Measurements from ENCODE around the gene BCL7C. TPM values are rescaled to one million over a fixed set of nuclear protein-coding genes. Genes with fewer than 3 reads are reported as not detected.

The BCL7C gene
- total and polyA plus RNA-seq, 2 of the 8 experiments (the other 6 are each of a cell fraction or from before 2014, with no cell fraction given), result 8.6 to 17.2 TPM

DNA sequence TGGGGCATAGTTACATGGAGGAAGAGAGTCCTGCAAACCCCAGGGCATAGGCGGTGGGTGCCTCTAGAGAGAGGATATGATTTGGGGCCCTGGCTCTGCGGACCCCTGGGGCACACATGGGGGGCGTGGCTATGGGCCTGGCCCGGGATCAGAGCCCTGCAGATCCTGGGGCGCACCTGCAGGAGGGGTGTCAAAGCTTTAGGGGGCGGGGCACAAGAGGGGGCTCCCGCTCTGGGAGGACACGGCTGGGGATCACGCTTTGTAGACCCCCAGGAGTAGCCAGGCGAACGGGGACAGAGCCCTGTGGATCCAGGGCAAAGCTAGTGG lies 497 bp downstream of the BCL7C start:
- 10% methylated on average over 5 of the region's 11 CpGs; no CpG with 5 or more reads in 1 of the 2 experiments for WGBS, 2 experiments (ENCODE audit: extremely low coverage in 1 of 2, insufficient coverage in 1 of 2, insufficient read length in 1 of 2, insufficient replicate concordance in 2 of 2, low coverage in 1 of 2, low lambda C conversion rate in 2 of 2, missing lambda C conversion rate in 1 of 2)
- ChIA-PET CTCF (ENCODE audit: partially characterized antibody) (interaction anchor here (0.8 to 3.2 kb wide), 7 partner anchors 8 to 115 kb away, joined by 3 to 16 read pairs (median 3); no protein-coding TSS in a partner anchor), POLR2A (ENCODE audit: partially characterized antibody) (interaction anchor here (0.8 to 3.9 kb wide), 12 partner anchors 9 to 117 kb away, joined by 3 to 25 read pairs (median 3); no protein-coding TSS in a partner anchor)
- Histone ChIP-seq H2BK5ac (ENCODE audit: low read depth, low read length) (0 out of 2 replicates have a peak overlapping the region, but pooled peaks have one; percentile 60), H3K27ac (ENCODE audit: low read depth, low read length) (no peak overlapping the region; the same call in 1 of the 2 replicates), H3K79me1 (ENCODE audit: low read depth, low read length) (peaks cover 4% of the 10 kb centered on the region; the same call in 1 of the 2 replicates), H4K5ac (ENCODE audit: insufficient read length, low read depth, low read length) (no peak overlapping the region), H3K36me3 (ENCODE audit: control insufficient read depth in 2 of 4, insufficient read depth in 4 of 4, low read length in 3 of 4) (peaks cover 0 to 5% (median 0%) of the 10 kb centered on the region in 4 experiments; a peak in 2 of 8 replicates), H3K79me2 (ENCODE audit: control insufficient read depth in 1 of 2, insufficient read depth in 2 of 2, low read length in 2 of 2) (no peaks in the 10 kb centered on the region), H4K20me1 (replicated peaks in 1 of 2; ENCODE audit: control insufficient read depth in 1 of 2, insufficient read depth in 2 of 2, low read length in 2 of 2) (peaks cover 0 to 4% of the 10 kb centered on the region in 2 experiments), H3K23ac (ENCODE audit: insufficient read length) (no peak overlapping the region), H2BK12ac (ENCODE audit: low read depth, low read length) (no peak overlapping the region), H3K14ac (ENCODE audit: insufficient read length) (no peak overlapping the region), H4K8ac (ENCODE audit: extremely low read depth, insufficient read depth, low read length) (peak overlapping the region; percentile 85; the same call in 1 of the 2 replicates), H3K23me2 (ENCODE audit: low read depth, low read length) (peaks cover 15% of the 10 kb centered on the region), H3K27me3 (replicated peaks in 1 of 4; ENCODE audit: control insufficient read depth in 3 of 4, extremely low read depth in 1 of 4, insufficient read depth in 3 of 4, low read length in 3 of 4) (peaks cover 0 to 13% (median 7%) of the 10 kb centered on the region in 4 experiments; a peak in 5 of 7 replicates), H2BK120ac (replicated peaks; ENCODE audit: low read depth, low read length) (no peak overlapping the region), H3K4ac (replicated peaks; ENCODE audit: insufficient read length, low read depth, low read length) (no peak overlapping the region), H2AFZ (ENCODE audit: low read length) (peak overlapping the region; percentile 55; the same call in 1 of the 2 replicates), H3K4me2 (ENCODE audit: insufficient read depth in 1 of 2, low read depth in 2 of 2, low read length in 2 of 2) (peak overlapping the region; percentile 49 to 100), H2BK20ac (ENCODE audit: low read length) (no peak overlapping the region), H3K56ac (replicated peaks; ENCODE audit: insufficient read length, low read depth, low read length) (no peak overlapping the region), H4K91ac (replicated peaks; ENCODE audit: insufficient read length, low read length) (no peak overlapping the region), H2BK15ac (ENCODE audit: low read length) (no peak overlapping the region), H3K9ac (replicated peaks in 1 of 4; ENCODE audit: extremely low read depth in 1 of 4, low read depth in 3 of 4, low read length in 3 of 4) (peak overlapping the region in 3 of 4 experiments; percentile 36 to 67 (median 46); a peak in 5 of 7 replicates), H3K18ac (ENCODE audit: extremely low read depth, low read length) (peak overlapping the region; percentile 60; the same call in 1 of the 2 replicates), H3K4me3 (ENCODE audit: extremely low read depth in 1 of 4, insufficient read depth in 2 of 4, low read depth in 3 of 4, low read length in 4 of 4) (peak overlapping the region; percentile 60 to 73 (median 67)), H3K9me3 (ENCODE audit: insufficient read depth in 2 of 2, low read depth in 1 of 2, low read length in 1 of 2) (no peaks in the 10 kb centered on the region), H3K4me1 (replicated peaks in 1 of 4; ENCODE audit: control insufficient read depth in 3 of 4, insufficient read depth in 4 of 4, low read length in 3 of 4) (peaks cover 4 to 13% (median 12%) of the 10 kb centered on the region in 4 experiments), H2AK5ac (ENCODE audit: low read depth, low read length) (no peak overlapping the region)
- FAIRE-seq (no peak), DNase-seq (ENCODE audit: low read depth in 1 of 2, low spot score in 2 of 2) (peak in 1 of 2 experiments; percentile 68)
- TF ChIP-seq KDM4A (IDR thresholded peaks at IDR 0.05; ENCODE audit: low read depth, low read length, severe bottlenecking) (no peak), CREB1 (IDR thresholded peaks at IDR 0.05) (no peak), SUZ12 (IDR thresholded peaks at IDR 0.05; ENCODE audit: low read length) (no peak)
